ENCODE measurements around the gene CWC22.

- TF ChIP-seq, protein P1, sequence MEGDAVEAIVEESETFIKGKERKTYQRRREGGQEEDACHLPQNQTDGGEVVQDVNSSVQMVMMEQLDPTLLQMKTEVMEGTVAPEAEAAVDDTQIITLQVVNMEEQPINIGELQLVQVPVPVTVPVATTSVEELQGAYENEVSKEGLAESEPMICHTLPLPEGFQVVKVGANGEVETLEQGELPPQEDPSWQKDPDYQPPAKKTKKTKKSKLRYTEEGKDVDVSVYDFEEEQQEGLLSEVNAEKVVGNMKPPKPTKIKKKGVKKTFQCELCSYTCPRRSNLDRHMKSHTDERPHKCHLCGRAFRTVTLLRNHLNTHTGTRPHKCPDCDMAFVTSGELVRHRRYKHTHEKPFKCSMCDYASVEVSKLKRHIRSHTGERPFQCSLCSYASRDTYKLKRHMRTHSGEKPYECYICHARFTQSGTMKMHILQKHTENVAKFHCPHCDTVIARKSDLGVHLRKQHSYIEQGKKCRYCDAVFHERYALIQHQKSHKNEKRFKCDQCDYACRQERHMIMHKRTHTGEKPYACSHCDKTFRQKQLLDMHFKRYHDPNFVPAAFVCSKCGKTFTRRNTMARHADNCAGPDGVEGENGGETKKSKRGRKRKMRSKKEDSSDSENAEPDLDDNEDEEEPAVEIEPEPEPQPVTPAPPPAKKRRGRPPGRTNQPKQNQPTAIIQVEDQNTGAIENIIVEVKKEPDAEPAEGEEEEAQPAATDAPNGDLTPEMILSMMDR (IDR thresholded peaks at IDR 0.05) = no peak
- TF ChIP-seq EP300 (IDR thresholded peaks at IDR 0.05) = no peak
- no peak for TF ChIP-seq POLR2A (IDR thresholded peaks at IDR 0.05; ENCODE audit: low read depth)
- no peak for TF ChIP-seq POLR2AphosphoS5 (IDR thresholded peaks at IDR 0.05)
Observed at GRCh38 chr2:180029575-180029974, 22.5 kb upstream of the CWC22 start.

Data from esophagus muscularis mucosa (tissue), 4 donors.